ENCODE data around the gene TSSC4.

Gene TSSC4

GRCh38 chr11:2427721-2428321 is 27.3 kb downstream of the TSSC4 start:
- no peaks in the 10 kb centered on the region for H3K36me3 ChIP-seq
- H3K9ac ChIP-seq = no peak overlapping the region
- H3K27ac ChIP-seq = no peak overlapping the region
- no peak for TF ChIP-seq Cebpa-rat (IDR thresholded peaks at IDR 0.05)
- H4K20me1 ChIP-seq = no peaks in the 10 kb centered on the region
- H3K9me3 ChIP-seq = no peaks in the 10 kb centered on the region
- H3K4me3 ChIP-seq = no peak overlapping the region
- no peak overlapping the region for H3K4me2 ChIP-seq
- H3K4me1 ChIP-seq = peaks cover 22% of the 10 kb centered on the region
- 0 out of 2 replicates have a peak, but pooled peaks cover 3% of the 10 kb centered on the region for H3K27me3 ChIP-seq

GRCh38 chr11:2428322-2428795 is 27.8 kb downstream of the TSSC4 start:
- Histone ChIP-seq H3K9me3 (no peaks in the 10 kb centered on the region), H4K20me1 (no peaks in the 10 kb centered on the region), H3K4me2 (no peak overlapping the region), H3K4me3 (no peak overlapping the region), H3K36me3 (no peaks in the 10 kb centered on the region), H3K27ac (no peak overlapping the region), H3K4me1 (peaks cover 17% of the 10 kb centered on the region), H3K9ac (no peak overlapping the region), H3K27me3 (0 out of 2 replicates have a peak, but pooled peaks cover 3% of the 10 kb centered on the region)
- TF ChIP-seq Cebpa-rat (IDR thresholded peaks at IDR 0.05) = no peak

GRCh38 chr11:2431395-2431794 is 30.8 kb downstream of the TSSC4 start:
- no peaks in the 10 kb centered on the region for H3K9me3 ChIP-seq
- no peak overlapping the region for H3K9ac ChIP-seq
- no peaks in the 10 kb centered on the region for H4K20me1 ChIP-seq
- peaks cover 5% of the 10 kb centered on the region; the same call in 1 of the 2 replicates for H3K4me1 ChIP-seq
- TF ChIP-seq Cebpa-rat (IDR thresholded peaks at IDR 0.05) = no peak
- H3K4me3 ChIP-seq = no peak overlapping the region
- no peaks in the 10 kb centered on the region for H3K36me3 ChIP-seq
- no peak overlapping the region for H3K4me2 ChIP-seq
- no peaks in the 10 kb centered on the region for H3K27me3 ChIP-seq
- H3K27ac ChIP-seq = no peak overlapping the region

- Histone ChIP-seq H3K36me3 (no peaks in the 10 kb centered on the region), H3K27ac (0 out of 2 replicates have a peak overlapping the region, but pooled peaks have one; percentile 22), H3K9ac (no peak overlapping the region), H3K4me2 (no peak overlapping the region; the same call in 1 of the 2 replicates), H3K9me3 (no peaks in the 10 kb centered on the region), H3K4me1 (peaks cover 5% of the 10 kb centered on the region; the same call in 1 of the 2 replicates), H3K27me3 (no peaks in the 10 kb centered on the region), H4K20me1 (no peaks in the 10 kb centered on the region), H3K4me3 (no peak overlapping the region)
- no peak for TF ChIP-seq Cebpa-rat (IDR thresholded peaks at IDR 0.05)
Measured at GRCh38 chr11:2432171-2432621, 31.6 kb downstream of the TSSC4 start.

GRCh38 chr11:2432628-2433071 is 32.1 kb downstream of the TSSC4 start:
- Histone ChIP-seq H4K20me1 (no peaks in the 10 kb centered on the region), H3K36me3 (no peaks in the 10 kb centered on the region), H3K9me3 (no peaks in the 10 kb centered on the region), H3K4me2 (no peak overlapping the region), H3K9ac (no peak overlapping the region), H3K4me3 (no peak overlapping the region), H3K27me3 (no peaks in the 10 kb centered on the region), H3K27ac (0 out of 2 replicates have a peak overlapping the region, but pooled peaks have one; percentile 22), H3K4me1 (peaks cover 5% of the 10 kb centered on the region; the same call in 1 of the 2 replicates)
- TF ChIP-seq Cebpa-rat (IDR thresholded peaks at IDR 0.05) = no peak

- Histone ChIP-seq H3K9ac (no peak overlapping the region), H3K27me3 (no peaks in the 10 kb centered on the region), H3K9me3 (no peaks in the 10 kb centered on the region), H3K4me2 (no peak overlapping the region), H4K20me1 (no peaks in the 10 kb centered on the region), H3K27ac (no peak overlapping the region), H3K4me3 (no peak overlapping the region), H3K4me1 (peaks cover 5% of the 10 kb centered on the region; the same call in 1 of the 2 replicates), H3K36me3 (no peaks in the 10 kb centered on the region)
- no peak for TF ChIP-seq Cebpa-rat (IDR thresholded peaks at IDR 0.05)
Measured at GRCh38 chr11:2433106-2433925, 32.8 kb downstream of the TSSC4 start.

GRCh38 chr11:2434008-2434407 is 33.5 kb downstream of the TSSC4 start:
- Histone ChIP-seq H3K4me2 (no peak overlapping the region), H3K9ac (no peak overlapping the region), H3K9me3 (no peaks in the 10 kb centered on the region)

GRCh38 chr11:2434506-2435255 is 34.1 kb downstream of the TSSC4 start:
- H3K4me3 ChIP-seq = no peak overlapping the region
- H3K9me3 ChIP-seq = no peaks in the 10 kb centered on the region
- no peaks in the 10 kb centered on the region for H3K27me3 ChIP-seq
- no peak overlapping the region for H3K4me2 ChIP-seq
- no peaks in the 10 kb centered on the region for H3K36me3 ChIP-seq
- no peak overlapping the region for H3K27ac ChIP-seq
- H3K4me1 ChIP-seq = peaks cover 5% of the 10 kb centered on the region; the same call in 1 of the 2 replicates
- no peak overlapping the region for H3K9ac ChIP-seq
- H4K20me1 ChIP-seq = no peaks in the 10 kb centered on the region
- TF ChIP-seq Cebpa-rat (IDR thresholded peaks at IDR 0.05) = no peak

More at GRCh38 chr11:2434008-2434407, 33.5 kb downstream of the TSSC4 start:
- no peak for TF ChIP-seq Cebpa-rat (IDR thresholded peaks at IDR 0.05)
- Histone ChIP-seq H3K4me3 (no peak overlapping the region), H3K4me1 (peaks cover 5% of the 10 kb centered on the region; the same call in 1 of the 2 replicates), H4K20me1 (no peaks in the 10 kb centered on the region), H3K27me3 (no peaks in the 10 kb centered on the region), H3K36me3 (no peaks in the 10 kb centered on the region), H3K27ac (no peak overlapping the region)

GRCh38 chr11:2435288-2436012 is 34.9 kb downstream of the TSSC4 start:
- H3K36me3 ChIP-seq = no peaks in the 10 kb centered on the region
- no peak overlapping the region for H3K27ac ChIP-seq
- H4K20me1 ChIP-seq = no peaks in the 10 kb centered on the region
- H3K4me1 ChIP-seq = peaks cover 5% of the 10 kb centered on the region; the same call in 1 of the 2 replicates
- H3K4me2 ChIP-seq = no peak overlapping the region
- H3K4me3 ChIP-seq = no peak overlapping the region
- no peak for TF ChIP-seq Cebpa-rat (IDR thresholded peaks at IDR 0.05)
- H3K27me3 ChIP-seq = no peaks in the 10 kb centered on the region
- H3K9me3 ChIP-seq = no peaks in the 10 kb centered on the region
- H3K9ac ChIP-seq = no peak overlapping the region
